ENCODE data around the gene AP3M1.
A peak's percentile ranks its signal among the peaks of the same experiment; 100 is the strongest.

The AP3M1 gene

DNA sequence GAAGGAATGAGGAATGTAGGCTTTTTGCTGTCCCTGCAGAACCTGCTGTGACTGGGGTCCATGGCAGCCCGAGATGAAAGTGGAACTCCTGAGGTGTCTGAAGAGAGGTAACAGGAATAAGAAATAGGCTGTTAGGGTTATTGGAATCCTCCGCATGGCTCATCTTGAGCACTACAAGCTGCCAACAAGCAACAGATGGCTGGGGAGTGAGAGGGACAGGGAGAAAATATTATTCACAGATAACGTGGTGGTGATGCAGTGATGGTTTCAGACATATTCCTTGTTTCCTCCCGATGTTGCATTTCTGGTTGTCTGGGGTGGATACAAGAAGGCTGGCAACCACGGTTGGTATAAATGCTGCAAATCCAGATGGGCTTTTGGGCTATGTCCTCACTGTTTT, 46.1 kb downstream of the AP3M1 start:
- H3K4me3 ChIP-seq (ENCODE audit: low read depth, low read length): no peak overlapping the region
- DNase-seq (ENCODE audit: low read depth): no peak
- TF ChIP-seq, protein P1, sequence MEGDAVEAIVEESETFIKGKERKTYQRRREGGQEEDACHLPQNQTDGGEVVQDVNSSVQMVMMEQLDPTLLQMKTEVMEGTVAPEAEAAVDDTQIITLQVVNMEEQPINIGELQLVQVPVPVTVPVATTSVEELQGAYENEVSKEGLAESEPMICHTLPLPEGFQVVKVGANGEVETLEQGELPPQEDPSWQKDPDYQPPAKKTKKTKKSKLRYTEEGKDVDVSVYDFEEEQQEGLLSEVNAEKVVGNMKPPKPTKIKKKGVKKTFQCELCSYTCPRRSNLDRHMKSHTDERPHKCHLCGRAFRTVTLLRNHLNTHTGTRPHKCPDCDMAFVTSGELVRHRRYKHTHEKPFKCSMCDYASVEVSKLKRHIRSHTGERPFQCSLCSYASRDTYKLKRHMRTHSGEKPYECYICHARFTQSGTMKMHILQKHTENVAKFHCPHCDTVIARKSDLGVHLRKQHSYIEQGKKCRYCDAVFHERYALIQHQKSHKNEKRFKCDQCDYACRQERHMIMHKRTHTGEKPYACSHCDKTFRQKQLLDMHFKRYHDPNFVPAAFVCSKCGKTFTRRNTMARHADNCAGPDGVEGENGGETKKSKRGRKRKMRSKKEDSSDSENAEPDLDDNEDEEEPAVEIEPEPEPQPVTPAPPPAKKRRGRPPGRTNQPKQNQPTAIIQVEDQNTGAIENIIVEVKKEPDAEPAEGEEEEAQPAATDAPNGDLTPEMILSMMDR (IDR thresholded peaks at IDR 0.05; ENCODE audit: insufficient read depth, low read depth, low read length, missing control alignments): no peak

DNA sequence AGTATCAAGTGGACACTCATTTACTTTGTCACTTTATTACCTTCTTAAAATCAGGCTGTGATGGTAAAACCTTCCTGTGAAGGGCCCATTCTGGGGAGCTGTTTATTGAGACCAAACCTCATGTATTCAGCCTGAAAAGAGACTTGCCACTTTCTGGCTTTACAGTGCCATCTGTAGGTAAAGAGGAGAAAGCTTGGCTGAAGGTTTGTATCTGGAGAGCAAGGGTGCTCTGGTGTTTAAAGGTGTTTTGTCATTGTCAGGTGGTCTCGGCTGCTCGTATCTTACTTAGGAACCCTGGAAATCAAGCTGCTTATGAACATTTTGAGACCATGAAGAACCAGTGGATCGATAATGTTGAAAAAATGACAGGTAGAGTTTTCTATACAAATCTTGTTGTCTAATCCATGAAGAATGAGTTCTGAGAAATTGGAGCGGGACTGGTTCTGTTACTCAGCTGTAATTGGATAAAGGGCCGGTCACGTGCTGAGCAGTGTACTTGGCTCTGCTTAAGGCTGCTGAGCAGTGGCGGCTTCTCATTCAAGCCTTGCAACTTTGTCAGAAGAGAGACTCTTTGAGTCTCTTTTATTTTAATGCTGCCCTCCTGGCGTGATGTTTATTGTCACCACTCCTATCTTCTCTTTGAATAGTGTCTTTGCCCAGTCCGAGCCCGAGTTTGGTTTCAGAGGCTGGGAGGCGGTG, 46.9 kb downstream of the AP3M1 start:
- TF ChIP-seq, protein P1 (IDR thresholded peaks at IDR 0.05; ENCODE audit: insufficient read depth, low read depth, low read length, missing control alignments): peak; percentile 53
- DNase-seq (ENCODE audit: low read depth): peak; percentile 50
- no peak overlapping the region for H3K4me3 ChIP-seq (ENCODE audit: low read depth, low read length)

DNA sequence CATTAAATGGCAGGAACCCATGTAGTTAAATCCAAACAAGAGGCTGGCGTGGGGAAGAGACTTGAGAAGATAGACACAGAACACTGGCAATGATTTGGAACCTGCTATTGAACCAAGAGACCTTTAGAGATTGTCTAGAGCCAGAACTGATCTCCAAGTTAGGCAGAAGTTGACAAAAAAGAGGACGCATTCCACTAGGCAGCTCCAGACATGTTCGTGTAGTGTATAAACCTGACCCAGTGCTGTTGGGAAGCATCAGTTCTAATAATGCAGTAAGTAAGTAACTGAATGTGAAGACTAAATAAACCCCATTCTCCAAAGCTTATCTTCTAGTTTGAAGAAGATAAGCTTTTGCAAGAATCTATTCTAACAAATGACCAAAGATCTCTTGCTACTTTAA, 50.8 kb downstream of the AP3M1 start:
- H3K4me3 ChIP-seq (ENCODE audit: low read depth, low read length): no peak overlapping the region
- TF ChIP-seq, protein P1 (IDR thresholded peaks at IDR 0.05; ENCODE audit: insufficient read depth, low read depth, low read length, missing control alignments): no peak
- DNase-seq (ENCODE audit: low read depth): no peak

DNA sequence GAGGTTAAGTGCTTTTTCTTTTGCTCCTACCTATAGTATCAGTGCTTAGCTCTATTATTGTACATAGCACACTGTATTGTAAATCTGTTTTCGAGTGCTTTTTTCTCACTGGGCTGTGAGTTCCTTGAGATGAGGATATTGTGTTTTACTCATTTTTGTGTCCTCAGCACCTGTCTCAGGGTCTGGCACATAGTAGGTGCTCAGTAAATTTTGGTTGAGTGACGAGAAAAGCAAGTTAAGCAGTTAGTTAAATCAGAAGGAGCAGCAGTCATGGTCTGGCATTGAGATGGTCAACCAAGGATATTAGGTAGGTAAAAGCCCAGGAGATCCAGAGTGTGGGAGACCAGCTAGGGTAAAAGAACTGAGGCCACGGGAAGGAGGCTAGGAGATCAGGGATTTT, 51.2 kb downstream of the AP3M1 start:
- DNase-seq (ENCODE audit: low read depth): no peak
- no peak overlapping the region for H3K4me3 ChIP-seq (ENCODE audit: low read depth, low read length)
- TF ChIP-seq, protein P1 (IDR thresholded peaks at IDR 0.05; ENCODE audit: insufficient read depth, low read depth, low read length, missing control alignments): no peak

DNA sequence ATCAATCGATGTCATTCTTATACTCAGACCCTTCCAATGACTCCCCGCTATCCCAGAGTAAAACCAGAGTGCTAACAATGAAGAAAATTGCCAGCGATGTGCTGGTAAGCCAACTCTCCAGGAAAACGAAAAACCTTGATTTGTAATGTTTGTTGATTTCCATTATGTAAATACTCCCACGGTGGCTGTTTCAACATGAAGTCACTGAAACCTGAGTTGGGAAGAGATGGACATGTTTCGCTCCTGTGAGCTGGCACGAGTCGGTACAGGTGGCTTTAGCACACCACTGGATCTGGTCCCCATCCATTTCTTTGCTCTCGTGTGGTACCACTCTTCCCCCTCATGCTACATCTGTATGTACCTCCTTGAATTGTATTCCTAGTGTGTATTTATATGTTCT, 52.9 kb downstream of the AP3M1 start:
- H3K4me3 ChIP-seq (ENCODE audit: low read depth, low read length): no peak overlapping the region
- DNase-seq (ENCODE audit: low read depth): no peak
- TF ChIP-seq, protein P1 (IDR thresholded peaks at IDR 0.05; ENCODE audit: insufficient read depth, low read depth, low read length, missing control alignments): no peak

DNA sequence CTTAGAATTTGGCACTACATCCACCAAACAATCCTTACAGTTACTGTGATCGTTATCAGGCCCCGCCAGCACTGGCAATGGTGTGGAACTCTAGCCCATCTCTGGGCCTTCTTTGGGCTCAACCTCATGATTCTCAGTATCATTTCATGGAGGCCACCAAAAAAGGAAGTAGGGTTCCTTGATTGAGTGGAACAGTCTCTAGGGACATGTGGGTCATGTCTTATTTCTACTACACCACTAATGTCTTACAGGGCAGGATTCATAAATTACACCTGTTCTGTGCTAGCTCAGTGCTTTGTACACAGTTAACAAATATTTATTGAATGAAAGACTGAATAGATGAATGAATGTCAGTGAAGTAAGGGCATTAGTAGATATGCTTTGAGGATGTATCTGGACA, 53.9 kb downstream of the AP3M1 start:
- TF ChIP-seq, protein P1 (IDR thresholded peaks at IDR 0.05; ENCODE audit: insufficient read depth, low read depth, low read length, missing control alignments): no peak
- DNase-seq (ENCODE audit: low read depth): peak; percentile 82
- no peak overlapping the region for H3K4me3 ChIP-seq (ENCODE audit: low read depth, low read length)

DNA sequence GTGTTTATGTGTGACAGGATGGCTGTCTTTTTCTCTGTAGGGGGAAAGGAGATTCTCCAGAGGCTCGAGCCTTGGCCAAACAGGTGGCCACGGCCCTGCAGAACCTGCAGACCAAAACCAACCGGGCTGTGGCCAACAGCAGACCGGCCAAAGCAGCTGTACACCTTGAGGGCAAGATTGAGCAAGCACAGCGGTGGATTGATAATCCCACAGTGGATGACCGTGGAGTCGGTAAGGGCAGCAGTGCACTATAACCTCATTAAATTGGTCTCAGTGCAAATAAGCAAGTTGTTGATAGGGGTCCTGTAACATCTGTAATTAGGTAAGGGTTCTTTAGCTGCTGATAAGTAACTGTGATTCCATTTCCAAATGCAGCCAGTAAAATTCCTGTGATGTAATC, 56.4 kb downstream of the AP3M1 start:
- no peak overlapping the region for H3K4me3 ChIP-seq (ENCODE audit: low read depth, low read length)
- no peak for DNase-seq (ENCODE audit: low read depth)
- TF ChIP-seq, protein P1 (IDR thresholded peaks at IDR 0.05; ENCODE audit: insufficient read depth, low read depth, low read length, missing control alignments): no peak

All from GM12865 (cell line).